ACC112 (cell line): ENCODE results near the gene TMEM176A.

Source experiments
- H2AFZ ChIP-seq: fragments of 200-600 bp; sonication (generic); one replicate; pipeline ENCODE4 v1.6.0; 2017; ENCODE audit warnings: antibody characterized with exemption, low read length; ENCODE audit not compliant: unreplicated experiment
- H3K27ac ChIP-seq: fragments of 200-600 bp; sonication (generic); 2 replicates; pipeline ENCODE4 v1.5.1; 2014; ENCODE audit warnings: low read depth, mild to moderate bottlenecking, antibody characterized with exemption, low read length, moderate library complexity
- H3K27me3 ChIP-seq: fragments of 200-600 bp; sonication (generic); 2 replicates; pipeline ENCODE4 v1.6.1; 2014; ENCODE audit warnings: mild to moderate bottlenecking, antibody characterized with exemption, low read length, moderate library complexity, mixed read lengths; ENCODE audit not compliant: insufficient read depth
- H3K36me3 ChIP-seq: fragments of 200-600 bp; sonication (generic); 2 replicates; pipeline ENCODE4 v1.6.1; 2016; ENCODE audit warnings: mild to moderate bottlenecking, antibody characterized with exemption, low read length, moderate library complexity, mixed read lengths; ENCODE audit not compliant: insufficient read depth
- H3K4me1 ChIP-seq: fragments of 200-600 bp; sonication (generic); one replicate; pipeline ENCODE4 v1.6.1; 2016; ENCODE audit warnings: low read length, mixed read lengths; ENCODE audit not compliant: insufficient read depth, unreplicated experiment, control insufficient read depth
- H3K4me3 ChIP-seq: fragments of 200-600 bp; sonication (generic); 2 replicates; pipeline ENCODE4 v1.5.1; 2014; ENCODE audit warnings: mild to moderate bottlenecking, low read depth, low read length
- H3K79me2 ChIP-seq: fragments of 200-600 bp; sonication (generic); one replicate; pipeline ENCODE4 v1.6.0; 2016; ENCODE audit warnings: low read length; ENCODE audit not compliant: control insufficient read depth, unreplicated experiment, insufficient read depth

The TMEM176A gene

DNA sequence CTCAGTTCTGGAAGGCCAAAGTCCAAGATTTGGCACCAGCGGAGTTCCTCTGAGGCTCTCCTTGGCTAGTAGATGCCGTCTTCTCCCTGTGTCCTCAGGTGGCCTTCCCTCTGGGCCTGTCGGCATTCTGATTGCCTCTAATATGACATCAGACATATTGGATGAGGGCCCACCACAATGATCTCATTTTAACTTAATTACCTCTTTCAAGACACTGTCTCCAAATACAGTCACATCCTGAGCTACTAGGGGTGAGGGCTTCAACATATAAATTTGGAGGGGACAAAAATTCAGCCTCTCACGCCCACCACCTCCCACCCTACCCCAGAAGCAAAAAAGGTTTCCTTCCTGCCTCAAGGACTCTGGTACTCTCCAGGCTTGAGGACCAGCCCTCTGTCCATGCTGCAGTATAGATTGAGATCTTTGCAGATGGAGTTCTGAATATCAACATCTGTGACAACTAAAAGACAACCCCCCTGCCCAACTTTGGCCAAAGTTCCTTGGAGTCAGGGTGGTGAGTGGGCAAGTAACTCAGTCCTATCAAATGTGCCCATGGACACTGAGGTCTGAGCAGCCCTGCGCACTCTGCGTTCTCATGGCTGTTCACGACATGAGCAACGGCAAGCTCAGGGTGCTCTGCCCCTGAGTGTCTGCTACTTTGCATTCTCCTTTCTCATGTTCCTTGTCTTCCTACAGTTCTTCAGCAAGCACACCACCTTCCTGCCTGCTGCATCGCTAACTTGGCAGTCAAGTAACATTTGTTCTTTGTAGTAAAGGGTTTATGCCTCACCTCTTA lies 11.9 kb upstream of the TMEM176A start:
- H3K27ac ChIP-seq = no peak overlapping the region
- no peaks in the 10 kb centered on the region for H3K4me1 ChIP-seq
- no peaks in the 10 kb centered on the region for H3K79me2 ChIP-seq
- H3K36me3 ChIP-seq = no peaks in the 10 kb centered on the region
- peaks cover 45% of the 10 kb centered on the region for H3K27me3 ChIP-seq
- H3K4me3 ChIP-seq = no peak overlapping the region
- no peak overlapping the region for H2AFZ ChIP-seq

DNA sequence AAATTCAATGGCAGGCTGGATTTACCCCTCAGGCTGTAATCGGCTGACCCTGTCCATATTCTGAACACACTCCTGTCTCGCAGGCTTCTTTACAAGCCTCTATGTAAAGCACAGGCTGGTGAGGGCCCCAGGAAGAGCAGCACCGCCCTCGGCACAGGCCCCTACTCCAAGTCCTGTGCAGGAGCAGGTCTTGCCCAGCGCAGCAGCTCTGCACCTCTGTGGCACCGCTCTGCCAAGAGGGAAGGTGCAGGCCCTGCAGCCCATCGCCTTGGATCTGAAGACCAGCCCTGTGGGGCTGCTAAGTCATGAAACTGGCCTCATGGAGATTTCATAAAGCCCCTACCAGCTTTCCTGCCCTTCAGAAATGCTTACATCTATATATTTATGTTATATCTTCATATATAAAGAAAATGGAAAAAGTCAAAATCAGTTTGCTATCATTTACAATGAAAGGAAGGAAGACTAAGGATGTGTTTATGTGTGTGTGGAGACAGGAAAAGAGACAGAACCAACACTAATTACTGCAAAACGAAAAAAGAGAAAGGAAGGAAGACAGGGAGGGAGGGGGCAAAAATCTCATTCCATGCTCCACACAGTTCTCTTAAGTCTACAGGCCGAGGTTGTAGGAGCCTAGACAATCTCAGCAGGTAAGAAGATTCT lies 10.0 kb upstream of the TMEM176A start:
- Histone ChIP-seq H3K4me1 (no peaks in the 10 kb centered on the region), H3K4me3 (no peak overlapping the region), H3K79me2 (no peaks in the 10 kb centered on the region), H3K27ac (no peak overlapping the region), H2AFZ (no peak overlapping the region), H3K36me3 (no peaks in the 10 kb centered on the region), H3K27me3 (peaks cover 37% of the 10 kb centered on the region; the same call in 1 of the 2 replicates)

DNA sequence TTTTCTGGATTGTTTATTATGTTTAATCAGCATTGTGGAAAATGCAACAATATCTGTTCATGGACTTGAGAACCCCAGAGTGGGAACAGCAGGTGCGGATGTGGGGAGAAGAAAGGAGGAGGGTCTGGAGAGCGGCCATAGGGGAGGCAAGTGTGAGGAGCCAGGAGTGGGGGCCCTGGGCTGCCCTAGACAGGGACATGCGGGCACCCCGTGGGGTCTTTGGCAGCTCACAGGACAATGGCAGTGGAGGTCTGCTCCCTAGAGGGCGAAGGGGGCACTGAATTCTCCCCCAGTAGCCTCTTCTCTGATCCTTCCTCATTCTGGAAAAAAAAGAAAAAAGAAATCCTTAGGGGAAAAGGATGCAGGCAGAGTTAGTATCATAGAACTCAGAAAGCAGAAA lies 9.3 kb upstream of the TMEM176A start:
- Histone ChIP-seq H3K27ac (no peak overlapping the region), H3K4me1 (no peaks in the 10 kb centered on the region), H3K79me2 (no peaks in the 10 kb centered on the region), H3K4me3 (no peak overlapping the region), H3K36me3 (no peaks in the 10 kb centered on the region), H3K27me3 (peaks cover 36% of the 10 kb centered on the region; the same call in 1 of the 2 replicates), H2AFZ (no peak overlapping the region)

DNA sequence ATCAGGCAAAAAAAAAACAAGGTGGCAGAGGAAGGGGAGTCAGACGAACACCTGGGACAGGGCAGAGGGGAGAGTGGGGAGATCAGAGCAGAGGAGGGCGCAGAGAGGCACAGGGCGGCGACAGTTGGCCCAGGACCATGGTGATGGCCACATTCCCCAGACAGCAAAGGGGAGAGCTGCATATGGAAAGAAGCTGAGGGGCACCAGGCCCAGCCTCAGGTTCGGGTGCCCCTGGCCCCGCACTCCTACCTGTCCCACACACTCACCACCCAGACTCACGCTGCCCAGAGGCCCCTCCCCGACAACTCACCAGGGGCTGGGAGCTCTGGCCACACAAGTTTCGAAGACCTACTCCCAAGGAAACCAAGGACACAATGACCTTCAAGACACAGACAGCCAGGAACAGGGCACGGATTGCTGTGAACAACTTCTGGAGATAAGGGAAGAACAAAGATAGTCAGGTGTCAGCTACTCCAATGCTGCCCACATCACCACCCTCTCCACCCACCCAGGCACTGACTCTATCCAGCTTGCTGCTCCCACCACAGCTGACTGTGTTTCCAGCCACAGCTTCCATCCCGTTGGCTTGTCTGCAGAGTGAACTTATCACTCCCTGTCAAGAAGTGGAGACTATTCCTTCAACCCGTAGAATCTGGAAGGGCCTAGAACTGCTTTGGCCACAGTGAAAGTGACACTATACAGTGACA lies 8.7 kb upstream of the TMEM176A start:
- H3K4me1 ChIP-seq = no peaks in the 10 kb centered on the region
- H2AFZ ChIP-seq = no peak overlapping the region
- H3K4me3 ChIP-seq = no peak overlapping the region
- H3K27ac ChIP-seq = no peak overlapping the region
- H3K36me3 ChIP-seq = no peaks in the 10 kb centered on the region
- H3K79me2 ChIP-seq = no peaks in the 10 kb centered on the region
- peaks cover 36% of the 10 kb centered on the region; the same call in 1 of the 2 replicates for H3K27me3 ChIP-seq

DNA sequence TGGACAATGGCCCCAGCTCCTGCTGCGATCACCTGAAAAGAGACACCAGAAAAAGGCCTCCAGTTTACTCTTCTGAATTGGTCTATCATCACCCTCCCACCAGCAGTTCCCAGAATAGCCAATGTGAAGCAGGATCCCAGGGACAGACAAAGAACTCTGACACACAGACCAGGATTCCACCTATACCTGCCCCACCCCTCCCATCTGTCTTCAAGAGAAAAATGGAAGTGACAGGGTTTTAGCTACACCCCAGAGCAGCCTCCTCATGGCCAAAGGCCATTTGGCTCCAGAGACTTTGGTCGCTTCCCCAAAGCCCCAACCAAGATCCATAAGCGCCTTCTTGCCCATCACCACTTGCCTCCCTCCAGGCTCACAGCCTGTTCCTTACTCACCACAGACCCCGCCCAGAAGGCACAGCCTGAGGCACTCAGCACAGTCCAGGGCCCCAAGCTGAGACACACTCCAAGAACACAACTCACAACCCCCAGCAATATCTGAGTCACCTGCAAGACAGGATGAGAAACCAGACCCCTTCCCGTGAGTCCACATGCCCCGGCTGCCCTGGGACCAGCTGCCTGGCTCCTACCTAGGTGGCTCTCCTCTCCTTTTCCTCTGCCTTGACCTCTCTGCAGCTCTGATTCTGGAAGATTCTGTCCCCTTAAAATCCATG lies 6.9 kb upstream of the TMEM176A start:
- no peak overlapping the region for H3K4me3 ChIP-seq
- H3K36me3 ChIP-seq = no peaks in the 10 kb centered on the region
- no peaks in the 10 kb centered on the region for H3K79me2 ChIP-seq
- H2AFZ ChIP-seq = no peak overlapping the region
- no peaks in the 10 kb centered on the region for H3K4me1 ChIP-seq
- H3K27me3 ChIP-seq = peaks cover 30% of the 10 kb centered on the region; the same call in 1 of the 2 replicates
- no peak overlapping the region for H3K27ac ChIP-seq

DNA sequence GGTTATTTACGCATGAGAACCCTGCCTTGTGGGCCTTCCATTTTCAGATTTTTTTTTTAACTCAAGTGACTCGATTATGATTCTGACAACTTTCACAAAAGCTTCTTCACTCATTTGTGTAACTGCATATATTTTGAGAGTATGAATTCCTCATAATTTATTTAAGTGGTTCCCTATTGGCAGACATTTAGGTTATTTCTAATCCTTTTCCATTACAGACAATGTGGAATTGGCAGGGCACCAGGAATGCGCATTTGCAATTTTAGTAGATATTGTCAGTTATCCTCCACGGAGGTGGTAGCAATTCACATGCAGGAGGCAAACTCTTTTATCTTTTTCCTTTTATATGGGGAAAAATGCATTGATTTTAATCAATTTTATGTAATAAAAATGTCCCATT lies 2.9 kb upstream of the TMEM176A start:
- Histone ChIP-seq H3K4me1 (no peaks in the 10 kb centered on the region), H3K79me2 (no peaks in the 10 kb centered on the region), H3K27me3 (peaks cover 42% of the 10 kb centered on the region), H2AFZ (no peak overlapping the region), H3K36me3 (no peaks in the 10 kb centered on the region; the same call in 1 of the 2 replicates), H3K4me3 (no peak overlapping the region), H3K27ac (no peak overlapping the region)

DNA sequence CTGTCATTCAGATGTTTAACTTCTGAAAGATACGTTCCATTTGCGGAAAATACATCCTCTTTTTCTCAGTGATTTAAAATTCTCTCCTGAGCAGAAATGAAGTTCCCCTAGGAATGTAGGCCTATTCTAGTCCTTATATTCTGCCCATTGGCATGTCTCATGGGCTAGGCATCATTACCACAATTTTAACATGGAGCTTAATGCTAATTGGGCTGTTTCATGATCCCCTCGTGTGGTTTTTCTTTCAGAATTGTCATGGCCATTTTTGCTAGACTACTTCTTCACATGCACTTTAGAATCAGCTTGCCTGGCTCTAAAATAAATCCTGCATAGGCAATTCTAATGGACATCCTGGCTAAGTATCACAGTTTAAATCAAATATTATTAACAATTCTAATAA lies 1.4 kb upstream of the TMEM176A start:
- Histone ChIP-seq H2AFZ (no peak overlapping the region), H3K27ac (no peak overlapping the region), H3K4me1 (no peaks in the 10 kb centered on the region), H3K27me3 (peaks cover 47% of the 10 kb centered on the region), H3K79me2 (no peaks in the 10 kb centered on the region), H3K36me3 (no peaks in the 10 kb centered on the region; the same call in 1 of the 2 replicates), H3K4me3 (no peak overlapping the region)

DNA sequence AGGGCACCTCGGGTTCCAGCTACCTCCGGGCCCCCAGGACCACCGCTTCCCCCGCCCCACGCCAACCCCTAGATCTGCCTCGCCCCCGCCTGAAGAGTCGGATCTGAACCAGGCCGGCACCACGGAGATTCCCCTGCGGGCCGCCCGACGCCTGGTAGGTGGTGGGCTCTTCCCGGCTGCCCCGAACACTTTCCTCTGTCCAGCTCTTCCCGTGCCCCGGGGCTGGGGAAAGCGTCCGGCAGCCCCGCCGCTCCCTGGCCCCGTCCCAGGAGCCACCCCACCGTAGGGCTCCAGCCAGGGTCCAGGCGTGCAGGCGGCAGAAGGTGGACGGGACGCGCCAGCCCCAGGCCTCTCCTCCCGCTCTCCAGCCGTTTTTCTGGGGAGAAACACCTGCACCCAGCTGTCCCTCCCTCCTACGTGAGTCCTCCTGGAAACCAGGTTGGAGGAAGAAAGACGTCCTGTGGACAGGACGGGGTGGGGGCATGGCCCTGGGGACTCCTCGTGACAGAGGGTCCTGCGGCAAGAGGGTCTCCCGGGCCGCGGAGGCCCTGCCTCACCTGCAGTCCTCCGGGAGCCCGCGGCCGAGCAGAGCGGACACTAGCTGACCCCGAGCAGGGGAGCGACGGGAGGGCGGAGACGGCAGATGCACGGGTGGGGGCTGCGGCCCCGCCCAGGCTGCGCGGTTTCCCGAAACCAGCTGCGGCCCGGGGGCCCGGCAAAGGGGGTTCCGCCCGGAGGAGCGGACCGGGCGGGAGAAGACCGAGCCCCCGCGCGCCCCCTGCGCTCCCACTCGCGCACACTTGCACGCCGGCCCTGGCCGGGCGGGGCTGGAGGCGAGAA lies 608 bp upstream of the TMEM176A start, which contains the start of gene TMEM176B:
TSS of gene TMEM176B (minus strand) at position 624 of the 840 bp plus-strand sequence. CDS start 3,795 bp downstream, outside the sequence.
- Histone ChIP-seq H3K27ac (no peak within 1 kb of the TSS), H3K79me2 (no peaks in the 10 kb centered on the region), H3K4me3 (no peak within 1 kb of the TSS), H2AFZ (no peak within 1 kb of the TSS), H3K27me3 (peaks cover 47% of the 10 kb centered on the region), H3K4me1 (no peaks in the 10 kb centered on the region), H3K36me3 (no peaks in the 10 kb centered on the region; the same call in 1 of the 2 replicates)

DNA sequence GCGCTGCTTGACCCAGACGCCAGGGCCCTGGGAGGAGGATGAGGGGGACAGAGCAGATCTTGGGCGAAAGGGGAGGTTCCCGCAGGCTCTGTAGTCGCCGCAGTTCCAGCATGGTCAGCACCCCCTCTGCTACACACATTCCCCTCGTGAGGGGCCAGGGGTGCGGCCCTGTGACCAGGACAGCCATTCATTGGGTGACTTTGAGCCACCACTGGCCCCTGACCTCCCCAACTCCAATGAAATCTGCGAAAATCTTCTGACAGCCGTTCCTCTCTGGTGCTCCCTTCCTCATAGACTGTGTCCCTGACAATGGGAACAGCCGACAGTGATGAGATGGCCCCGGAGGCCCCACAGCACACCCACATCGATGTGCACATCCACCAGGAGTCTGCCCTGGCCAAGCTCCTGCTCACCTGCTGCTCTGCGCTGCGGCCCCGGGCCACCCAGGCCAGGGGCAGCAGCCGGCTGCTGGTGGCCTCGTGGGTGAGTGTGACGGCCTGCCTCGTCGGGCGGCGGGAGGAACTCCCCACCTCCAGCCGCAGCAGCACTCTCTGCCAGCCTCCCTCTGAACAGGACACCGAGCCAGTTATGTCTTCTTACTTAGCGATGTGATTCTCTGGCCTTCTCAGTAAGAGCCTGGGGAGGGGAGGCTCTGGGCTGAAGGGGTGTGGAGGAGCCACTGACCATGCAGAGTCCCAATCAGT lies 825 bp downstream of the TMEM176A start:
- Histone ChIP-seq H3K4me3 (no peak overlapping the region), H3K36me3 (no peaks in the 10 kb centered on the region; the same call in 1 of the 2 replicates), H3K27ac (no peak overlapping the region), H3K79me2 (no peaks in the 10 kb centered on the region), H3K27me3 (peaks cover 47% of the 10 kb centered on the region), H3K4me1 (no peaks in the 10 kb centered on the region), H2AFZ (no peak overlapping the region)
